Testis (tissue), 2 donors: ENCODE measurements around the gene TRIB2.

Experiments used
- POLR2A ChIP-seq: fragments of 450-650 bp; IDR thresholded peaks from one replicate; pipeline ENCODE4 v1.6.1; 2017; ENCODE audit warnings: antibody characterized with exemption, mild to moderate bottlenecking, moderate library complexity
- TF ChIP-seq, protein P1 (sequence below), 3 experiments: fragments of 450-650 bp in 2 of 3; fragments of 200-600 bp in 1 of 3; sonication (generic) in 1 of 3; IDR thresholded peaks; one replicate each; pipeline ENCODE4 v1.5.1; 2016 to 2019; ENCODE audit warnings: antibody characterized with exemption in 3 of 3, mild to moderate bottlenecking in 2 of 3, moderate library complexity in 1 of 3

DNA sequence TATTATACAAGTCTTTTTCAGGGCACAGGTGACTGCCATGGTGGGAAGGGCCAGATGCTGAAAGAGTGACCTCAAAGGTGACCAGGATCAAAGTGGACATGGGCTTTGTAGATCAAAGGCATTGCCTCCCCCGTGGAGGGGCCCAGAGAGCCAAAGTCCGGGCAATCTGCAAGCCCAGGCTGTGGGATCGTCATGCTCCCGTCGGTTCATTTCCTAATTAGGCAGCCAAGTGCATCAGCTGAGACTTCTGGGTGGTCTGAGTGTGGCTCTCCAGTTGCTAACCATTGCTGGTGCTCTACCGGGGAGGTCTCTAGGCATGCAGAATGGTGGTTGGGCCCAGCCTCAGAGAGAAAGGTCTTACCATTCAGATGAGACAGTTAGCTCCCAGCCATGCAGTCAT lies 61.6 kb downstream of the TRIB2 start:
- TF ChIP-seq, protein P1, sequence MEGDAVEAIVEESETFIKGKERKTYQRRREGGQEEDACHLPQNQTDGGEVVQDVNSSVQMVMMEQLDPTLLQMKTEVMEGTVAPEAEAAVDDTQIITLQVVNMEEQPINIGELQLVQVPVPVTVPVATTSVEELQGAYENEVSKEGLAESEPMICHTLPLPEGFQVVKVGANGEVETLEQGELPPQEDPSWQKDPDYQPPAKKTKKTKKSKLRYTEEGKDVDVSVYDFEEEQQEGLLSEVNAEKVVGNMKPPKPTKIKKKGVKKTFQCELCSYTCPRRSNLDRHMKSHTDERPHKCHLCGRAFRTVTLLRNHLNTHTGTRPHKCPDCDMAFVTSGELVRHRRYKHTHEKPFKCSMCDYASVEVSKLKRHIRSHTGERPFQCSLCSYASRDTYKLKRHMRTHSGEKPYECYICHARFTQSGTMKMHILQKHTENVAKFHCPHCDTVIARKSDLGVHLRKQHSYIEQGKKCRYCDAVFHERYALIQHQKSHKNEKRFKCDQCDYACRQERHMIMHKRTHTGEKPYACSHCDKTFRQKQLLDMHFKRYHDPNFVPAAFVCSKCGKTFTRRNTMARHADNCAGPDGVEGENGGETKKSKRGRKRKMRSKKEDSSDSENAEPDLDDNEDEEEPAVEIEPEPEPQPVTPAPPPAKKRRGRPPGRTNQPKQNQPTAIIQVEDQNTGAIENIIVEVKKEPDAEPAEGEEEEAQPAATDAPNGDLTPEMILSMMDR (IDR thresholded peaks at IDR 0.05), result no peak
- no peak for TF ChIP-seq POLR2A
